Gastrocnemius medialis (tissue), 4 donors: ENCODE measurements around the gene USP34.

Experiments used
- POLR2A ChIP-seq, 2 donors: fragments of 450-650 bp; IDR thresholded peaks; one replicate each; pipeline ENCODE4 v1.6.1; 2017; ENCODE audit warnings: antibody characterized with exemption in 2 of 2, mild to moderate bottlenecking in 2 of 2, moderate library complexity in 2 of 2
- TF ChIP-seq, protein P1 (sequence below), 5 experiments: fragments of 450-650 bp in 3 of 5; fragments of 200-600 bp in 2 of 5; sonication (generic) in 2 of 5; IDR thresholded peaks in 4 of 5; conservative IDR thresholded peaks in 1 of 5; 1 replicate in 4 of 5; 2 replicates in 1 of 5; pipeline ENCODE4 v1.5.1; 2016 to 2019; ENCODE audit warnings: antibody characterized with exemption in 5 of 5, mild to moderate bottlenecking in 3 of 5, moderate library complexity in 3 of 5

GRCh38 chr2:61184263-61184662, 286.6 kb downstream of the USP34 start:
- TF ChIP-seq, protein P1, sequence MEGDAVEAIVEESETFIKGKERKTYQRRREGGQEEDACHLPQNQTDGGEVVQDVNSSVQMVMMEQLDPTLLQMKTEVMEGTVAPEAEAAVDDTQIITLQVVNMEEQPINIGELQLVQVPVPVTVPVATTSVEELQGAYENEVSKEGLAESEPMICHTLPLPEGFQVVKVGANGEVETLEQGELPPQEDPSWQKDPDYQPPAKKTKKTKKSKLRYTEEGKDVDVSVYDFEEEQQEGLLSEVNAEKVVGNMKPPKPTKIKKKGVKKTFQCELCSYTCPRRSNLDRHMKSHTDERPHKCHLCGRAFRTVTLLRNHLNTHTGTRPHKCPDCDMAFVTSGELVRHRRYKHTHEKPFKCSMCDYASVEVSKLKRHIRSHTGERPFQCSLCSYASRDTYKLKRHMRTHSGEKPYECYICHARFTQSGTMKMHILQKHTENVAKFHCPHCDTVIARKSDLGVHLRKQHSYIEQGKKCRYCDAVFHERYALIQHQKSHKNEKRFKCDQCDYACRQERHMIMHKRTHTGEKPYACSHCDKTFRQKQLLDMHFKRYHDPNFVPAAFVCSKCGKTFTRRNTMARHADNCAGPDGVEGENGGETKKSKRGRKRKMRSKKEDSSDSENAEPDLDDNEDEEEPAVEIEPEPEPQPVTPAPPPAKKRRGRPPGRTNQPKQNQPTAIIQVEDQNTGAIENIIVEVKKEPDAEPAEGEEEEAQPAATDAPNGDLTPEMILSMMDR (IDR thresholded peaks at IDR 0.05 in 4 of 5, conservative IDR thresholded peaks at IDR 0.05 in 1 of 5): no peak
- TF ChIP-seq POLR2A (IDR thresholded peaks at IDR 0.05): no peak
